ENCODE results near the gene AAMP.
A peak's percentile ranks its signal among the peaks of the same experiment; 100 is the strongest.
"Not testable (repeated sequence)": the region's sequence is repeated elsewhere in the genome, so short reads cannot be mapped to it uniquely, and the experiment has no call there.

AAMP gene

GRCh38 chr2:218278531-218279360, 8.8 kb upstream of the AAMP start:
- Histone ChIP-seq H3K4me1 (ENCODE audit: control insufficient read depth, insufficient read depth, low read length) (peaks cover 61% of the 10 kb centered on the region), H3K36me3 (ENCODE audit: control insufficient read depth, insufficient read depth, low read length) (peaks cover 89% of the 10 kb centered on the region)

GRCh38 chr2:218277921-218278320, 8.0 kb upstream of the AAMP start:
- Histone ChIP-seq H3K4me3 (ENCODE audit: low read length) (no peak overlapping the region), H3K4me1 (ENCODE audit: control insufficient read depth, insufficient read depth, low read length) (peaks cover 58% of the 10 kb centered on the region), H3K9ac (ENCODE audit: low read length) (no peak overlapping the region), H3K27me3 (ENCODE audit: control insufficient read depth, insufficient read depth, low read length) (no peaks in the 10 kb centered on the region), H3K36me3 (ENCODE audit: control insufficient read depth, insufficient read depth, low read length) (peaks cover 83% of the 10 kb centered on the region), H3K9me3 (ENCODE audit: control insufficient read depth, low read length) (no peaks in the 10 kb centered on the region)

More at GRCh38 chr2:218278531-218279360, 8.8 kb upstream of the AAMP start:
- Histone ChIP-seq H3K4me3 (ENCODE audit: low read length) (no peak overlapping the region), H3K9me3 (ENCODE audit: control insufficient read depth, low read length) (no peaks in the 10 kb centered on the region), H3K27me3 (ENCODE audit: control insufficient read depth, insufficient read depth, low read length) (no peaks in the 10 kb centered on the region), H3K9ac (ENCODE audit: low read length) (no peak overlapping the region)

- Histone ChIP-seq H3K4me3 (ENCODE audit: low read length) (no peak overlapping the region), H3K4me1 (ENCODE audit: control insufficient read depth, insufficient read depth, low read length) (peaks cover 57% of the 10 kb centered on the region), H3K9ac (ENCODE audit: low read length) (no peak overlapping the region), H3K36me3 (ENCODE audit: control insufficient read depth, insufficient read depth, low read length) (peaks cover 75% of the 10 kb centered on the region), H3K9me3 (ENCODE audit: control insufficient read depth, low read length) (no peaks in the 10 kb centered on the region), H3K27me3 (ENCODE audit: control insufficient read depth, insufficient read depth, low read length) (no peaks in the 10 kb centered on the region)
Measured at GRCh38 chr2:218276986-218277755, 7.2 kb upstream of the AAMP start.

GRCh38 chr2:218275371-218276072, 5.6 kb upstream of the AAMP start:
- peaks cover 61% of the 10 kb centered on the region for H3K4me1 ChIP-seq (ENCODE audit: control insufficient read depth, insufficient read depth, low read length)
- no peaks in the 10 kb centered on the region for H3K9me3 ChIP-seq (ENCODE audit: control insufficient read depth, low read length)
- H3K36me3 ChIP-seq (ENCODE audit: control insufficient read depth, insufficient read depth, low read length), result peaks cover 67% of the 10 kb centered on the region
- H3K9ac ChIP-seq (ENCODE audit: low read length), result peak overlapping the region; percentile 53
- H3K4me3 ChIP-seq (ENCODE audit: low read length), result no peak overlapping the region
- H3K27me3 ChIP-seq (ENCODE audit: control insufficient read depth, insufficient read depth, low read length), result no peaks in the 10 kb centered on the region

GRCh38 chr2:218274586-218274985, 4.6 kb upstream of the AAMP start:
- H3K27me3 ChIP-seq (ENCODE audit: control insufficient read depth, insufficient read depth, low read length), result no peaks in the 10 kb centered on the region
- peaks cover 57% of the 10 kb centered on the region for H3K36me3 ChIP-seq (ENCODE audit: control insufficient read depth, insufficient read depth, low read length)
- H3K4me3 ChIP-seq (ENCODE audit: low read length), result no peak overlapping the region
- peak overlapping the region; percentile 53 for H3K9ac ChIP-seq (ENCODE audit: low read length)
- peaks cover 58% of the 10 kb centered on the region for H3K4me1 ChIP-seq (ENCODE audit: control insufficient read depth, insufficient read depth, low read length)
- H3K9me3 ChIP-seq (ENCODE audit: control insufficient read depth, low read length), result no peaks in the 10 kb centered on the region

GRCh38 chr2:218273908-218274249, 3.9 kb upstream of the AAMP start:
- Histone ChIP-seq H3K9ac (ENCODE audit: low read length) (peak overlapping the region; percentile 53), H3K9me3 (ENCODE audit: control insufficient read depth, low read length) (no peaks in the 10 kb centered on the region), H3K36me3 (ENCODE audit: control insufficient read depth, insufficient read depth, low read length) (peaks cover 50% of the 10 kb centered on the region), H3K27me3 (ENCODE audit: control insufficient read depth, insufficient read depth, low read length) (no peaks in the 10 kb centered on the region), H3K4me3 (ENCODE audit: low read length) (no peak overlapping the region), H3K4me1 (ENCODE audit: control insufficient read depth, insufficient read depth, low read length) (peaks cover 55% of the 10 kb centered on the region)

- H3K9me3 ChIP-seq (ENCODE audit: control insufficient read depth, low read length); H3K9ac ChIP-seq (ENCODE audit: low read length); H3K4me3 ChIP-seq (ENCODE audit: low read length); H3K27me3 ChIP-seq (ENCODE audit: control insufficient read depth, insufficient read depth, low read length): not testable (repeated sequence)
- Histone ChIP-seq H3K36me3 (ENCODE audit: control insufficient read depth, insufficient read depth, low read length) (peaks cover 46% of the 10 kb centered on the region), H3K4me1 (ENCODE audit: control insufficient read depth, insufficient read depth, low read length) (peaks cover 55% of the 10 kb centered on the region)
Measured at GRCh38 chr2:218273214-218273907, 3.4 kb upstream of the AAMP start.

GRCh38 chr2:218272531-218273212, 2.7 kb upstream of the AAMP start:
- Histone ChIP-seq H3K9me3 (ENCODE audit: control insufficient read depth, low read length) (no peaks in the 10 kb centered on the region), H3K27me3 (ENCODE audit: control insufficient read depth, insufficient read depth, low read length) (no peaks in the 10 kb centered on the region), H3K4me3 (ENCODE audit: low read length) (no peak overlapping the region), H3K4me1 (ENCODE audit: control insufficient read depth, insufficient read depth, low read length) (peaks cover 55% of the 10 kb centered on the region), H3K36me3 (ENCODE audit: control insufficient read depth, insufficient read depth, low read length) (peaks cover 39% of the 10 kb centered on the region), H3K9ac (ENCODE audit: low read length) (peak overlapping the region; percentile 88)

- peaks cover 34% of the 10 kb centered on the region for H3K36me3 ChIP-seq (ENCODE audit: control insufficient read depth, insufficient read depth, low read length)
- H3K4me3 ChIP-seq (ENCODE audit: low read length), result peak overlapping the region; percentile 96
- peak overlapping the region; percentile 88 for H3K9ac ChIP-seq (ENCODE audit: low read length)
- H3K27me3 ChIP-seq (ENCODE audit: control insufficient read depth, insufficient read depth, low read length), result no peaks in the 10 kb centered on the region
- H3K9me3 ChIP-seq (ENCODE audit: control insufficient read depth, low read length), result no peaks in the 10 kb centered on the region
- peaks cover 50% of the 10 kb centered on the region for H3K4me1 ChIP-seq (ENCODE audit: control insufficient read depth, insufficient read depth, low read length)
Measured at GRCh38 chr2:218271865-218272530, 2.1 kb upstream of the AAMP start.

GRCh38 chr2:218271487-218271797, 1.5 kb upstream of the AAMP start:
- peaks cover 33% of the 10 kb centered on the region for H3K36me3 ChIP-seq (ENCODE audit: control insufficient read depth, insufficient read depth, low read length)

More at GRCh38 chr2:218271487-218271797, 1.5 kb upstream of the AAMP start:
- Histone ChIP-seq H3K9me3 (ENCODE audit: control insufficient read depth, low read length) (no peaks in the 10 kb centered on the region), H3K9ac (ENCODE audit: low read length) (peak overlapping the region; percentile 88), H3K4me1 (ENCODE audit: control insufficient read depth, insufficient read depth, low read length) (peaks cover 48% of the 10 kb centered on the region), H3K27me3 (ENCODE audit: control insufficient read depth, insufficient read depth, low read length) (no peaks in the 10 kb centered on the region), H3K4me3 (ENCODE audit: low read length) (peak overlapping the region; percentile 96)
